HG02852 (cell line): ENCODE data around the gene CDC20B.
"Not testable (repeated sequence)": the region's sequence is repeated elsewhere in the genome, so short reads cannot be mapped to it uniquely, and the experiment has no call there.

Source experiments
- ATAC-seq: cut with Tn5 transposase; IDR thresholded peaks from one replicate; pipeline ENCODE4 v1.9.1; 2021; ENCODE audit warnings: mild to moderate bottlenecking, moderate library complexity; ENCODE audit not compliant: unreplicated experiment

Gene CDC20B

DNA sequence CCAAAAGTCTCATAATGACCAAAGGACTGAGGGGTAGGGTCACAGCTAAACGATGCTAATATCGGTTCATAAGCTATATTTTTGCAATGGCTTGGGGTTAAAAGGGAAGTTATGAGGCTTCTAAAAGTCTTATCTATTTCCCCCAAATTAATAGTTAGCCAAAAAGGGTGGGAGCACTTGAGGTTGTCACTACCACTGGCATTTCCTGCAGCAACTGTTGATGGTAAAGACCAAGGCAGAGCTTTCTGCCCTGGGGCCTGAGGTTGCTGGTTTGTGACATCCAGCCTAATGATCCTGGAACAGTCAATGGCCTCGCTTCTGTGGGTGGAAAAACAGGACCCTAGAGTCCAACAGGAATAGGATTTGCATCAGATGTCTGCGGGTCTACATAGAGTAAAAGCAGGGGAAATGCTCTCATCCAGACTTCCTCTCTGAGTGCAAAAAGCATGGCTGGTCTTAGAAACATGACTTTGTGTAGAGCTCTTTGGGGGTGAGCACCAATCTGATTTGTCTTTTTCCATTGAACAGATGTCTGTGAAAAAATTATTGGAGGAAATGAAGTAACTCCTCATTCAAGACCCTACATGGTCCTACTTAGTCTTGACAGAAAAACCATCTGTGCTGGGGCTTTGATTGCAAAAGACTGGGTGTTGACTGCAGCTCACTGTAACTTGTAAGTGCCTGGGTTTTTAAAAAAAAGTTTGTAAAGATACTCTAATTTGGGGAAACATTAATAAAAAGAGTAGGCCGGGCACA, 67.9 kb downstream of the CDC20B start:
- no peak for ATAC-seq

DNA sequence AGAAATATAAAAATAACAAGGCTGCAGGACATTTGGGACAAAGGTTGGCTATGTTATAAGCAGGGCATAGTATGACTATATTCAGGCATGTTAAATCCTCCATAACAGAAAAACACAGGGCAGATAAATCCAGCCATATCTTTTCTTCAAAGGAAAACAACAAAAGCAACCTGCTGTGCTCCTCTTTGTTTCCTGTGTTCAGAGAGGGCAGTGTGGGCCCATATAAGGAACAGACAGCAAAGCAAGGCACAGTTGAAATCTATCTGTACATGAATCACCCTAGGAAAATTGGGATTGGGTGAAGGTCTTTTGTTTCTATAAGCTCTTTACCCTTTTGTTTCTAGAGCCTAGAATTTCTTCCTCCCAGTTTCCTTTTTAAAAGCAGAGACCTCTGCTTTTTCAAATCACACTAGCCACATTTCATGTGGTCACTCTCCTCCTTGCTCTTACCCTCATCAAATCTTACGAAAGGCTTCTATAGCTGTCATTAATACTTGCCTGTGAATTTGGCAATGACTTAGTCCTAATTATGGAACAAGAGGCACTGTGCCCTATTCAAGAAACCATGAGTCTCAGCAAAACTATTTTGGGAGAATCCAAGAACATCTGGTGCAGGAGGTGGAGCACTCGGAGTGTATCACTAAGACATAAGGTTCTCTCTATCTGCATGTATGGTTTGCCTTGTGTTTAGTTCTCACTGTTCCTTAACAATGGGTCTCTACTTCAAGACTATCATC, 68.8 kb downstream of the CDC20B start:
- no peak for ATAC-seq

DNA sequence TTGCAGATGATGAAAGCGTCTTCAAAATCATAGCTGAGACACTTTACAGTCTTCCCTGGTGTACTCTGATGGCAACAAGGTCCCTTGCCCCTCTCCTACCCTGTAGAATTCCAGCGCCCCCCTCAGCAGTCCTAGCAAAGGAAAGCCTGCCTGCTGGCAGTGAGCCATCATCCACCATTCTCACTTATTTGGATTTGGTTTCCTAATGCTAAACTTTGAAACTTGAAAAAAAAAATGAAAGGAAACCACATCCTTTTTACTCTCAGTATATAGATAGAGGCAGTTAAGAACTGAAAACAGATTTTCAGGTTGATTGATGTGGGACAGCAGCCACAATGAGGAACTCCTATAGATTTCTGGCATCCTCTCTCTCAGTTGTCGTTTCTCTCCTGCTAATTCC, 70.6 kb downstream of the CDC20B start, which contains the start of gene GZMA:
Gene GZMA, plus strand, starts transcription at position 299 of the 400 bp plus-strand sequence. Its CDS starts 37 bp downstream, at position 336.
- no peak for ATAC-seq

DNA sequence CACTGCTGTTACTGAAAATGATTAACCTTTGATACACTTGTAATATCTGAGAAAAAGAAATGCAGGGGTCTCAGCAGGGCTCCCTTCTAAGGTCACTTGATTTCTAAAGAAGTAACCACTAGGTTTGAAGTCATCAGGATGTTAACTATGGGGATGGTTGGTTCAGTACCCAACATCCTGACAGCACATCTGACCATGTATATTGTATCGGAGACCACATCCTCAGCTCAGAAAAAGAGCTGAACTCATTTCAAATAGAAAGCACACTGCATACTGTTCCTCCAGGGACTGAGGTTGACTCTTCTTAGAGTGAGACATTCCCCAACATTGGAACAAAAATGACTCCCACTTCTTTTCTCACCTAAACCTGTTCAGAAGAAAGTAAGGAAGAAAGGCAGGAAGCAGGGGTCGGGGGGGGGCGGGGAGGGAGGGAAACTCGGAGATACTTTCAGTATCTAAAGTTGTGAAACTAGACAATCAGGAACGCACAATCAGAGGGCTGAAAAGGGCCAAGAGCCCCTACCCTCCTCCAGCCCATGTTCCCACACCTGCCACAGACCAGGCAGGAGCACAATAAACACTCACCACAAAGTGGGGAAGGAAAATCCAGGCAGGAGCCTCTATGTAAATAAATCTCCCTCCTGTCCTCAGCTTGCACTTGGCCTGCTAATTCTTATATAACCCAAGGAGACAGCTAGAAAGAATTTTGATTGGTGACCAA, 71.3 kb downstream of the CDC20B start:
- no peak for ATAC-seq

DNA sequence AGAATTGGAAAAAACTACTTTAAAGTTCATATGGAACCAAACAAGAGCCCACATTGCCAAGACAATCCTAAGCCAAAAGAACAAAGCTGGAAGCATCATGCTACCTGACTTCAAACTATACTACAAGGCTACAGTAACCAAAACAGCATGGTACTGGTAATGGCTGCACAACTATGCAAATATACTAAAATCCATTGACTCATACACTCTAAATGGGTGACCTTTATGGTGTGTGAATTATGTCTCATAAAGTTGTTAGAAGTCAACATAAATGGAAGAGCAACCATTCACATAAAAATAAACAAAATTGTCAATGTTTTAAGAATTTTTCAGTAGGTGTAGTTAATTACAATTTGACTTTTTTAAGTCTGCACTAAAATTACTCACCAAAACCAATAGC, 71.8 kb downstream of the CDC20B start:
- not testable (repeated sequence) for ATAC-seq

DNA sequence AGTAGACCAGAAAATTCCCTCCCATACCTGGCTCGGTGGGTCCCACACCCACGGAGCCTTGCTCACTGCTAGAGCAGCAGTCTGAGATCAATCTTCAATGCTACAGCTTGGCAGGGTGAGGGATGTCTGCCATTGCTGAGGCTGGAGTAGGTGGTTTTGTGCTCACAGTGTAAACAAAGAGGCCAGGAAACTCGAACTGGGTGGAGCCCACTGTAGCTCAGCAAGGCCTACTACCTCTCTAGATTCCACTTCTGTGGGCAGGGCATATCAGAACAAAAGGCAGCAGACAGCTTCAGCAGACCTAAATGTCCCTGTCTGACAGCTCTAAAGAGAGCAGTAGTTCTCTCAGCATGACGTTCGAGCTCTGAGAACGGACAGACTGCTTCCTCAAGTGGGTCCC, 76.1 kb downstream of the CDC20B start:
- no peak for ATAC-seq

DNA sequence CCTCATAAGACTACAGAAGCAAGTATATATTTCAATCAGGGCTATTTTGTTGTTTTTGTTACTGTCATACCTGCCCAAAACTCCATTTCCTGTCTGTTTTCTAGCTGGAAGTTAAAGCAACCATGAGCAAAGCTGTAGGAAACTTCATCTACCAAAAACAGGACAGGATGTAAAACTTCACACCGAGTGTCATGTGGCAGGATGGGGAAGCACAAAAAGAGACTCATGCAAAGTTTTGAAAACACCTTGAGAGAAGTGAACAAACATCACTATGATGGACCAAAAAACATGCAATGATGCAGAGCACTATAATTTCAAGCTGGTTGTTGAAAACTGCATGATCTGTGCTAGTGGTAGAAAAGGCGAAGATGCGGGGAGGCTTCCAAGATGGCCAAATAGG, 76.8 kb downstream of the CDC20B start:
- no peak for ATAC-seq

GRCh38 chr5:55091011-55091410, 82.0 kb downstream of the CDC20B start:
- not testable (repeated sequence) for ATAC-seq

- not testable (repeated sequence) for ATAC-seq
Observed at GRCh38 chr5:55089301-55089700, 83.7 kb downstream of the CDC20B start.

GRCh38 chr5:55081541-55081940, 91.4 kb downstream of the CDC20B start:
- ATAC-seq: no peak

DNA sequence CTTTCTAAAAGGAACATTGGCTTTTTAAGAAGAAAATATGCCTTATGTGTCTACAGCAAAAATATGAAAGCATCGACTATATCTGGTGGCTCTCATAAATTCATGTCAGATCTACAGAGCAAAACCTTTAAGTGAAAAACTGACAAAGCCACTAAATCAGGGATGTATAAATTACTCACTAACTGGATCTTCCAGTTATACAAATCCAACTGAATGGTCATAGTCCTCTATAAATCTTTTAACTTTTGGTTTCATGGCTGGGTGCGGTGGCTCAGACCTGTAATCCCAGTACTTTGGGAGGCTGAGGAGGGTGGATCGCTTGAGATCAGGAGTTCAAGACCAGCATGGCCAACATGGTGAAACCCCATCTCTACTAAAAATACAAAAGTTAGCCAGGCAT, 99.8 kb downstream of the CDC20B start:
- ATAC-seq: no peak

DNA sequence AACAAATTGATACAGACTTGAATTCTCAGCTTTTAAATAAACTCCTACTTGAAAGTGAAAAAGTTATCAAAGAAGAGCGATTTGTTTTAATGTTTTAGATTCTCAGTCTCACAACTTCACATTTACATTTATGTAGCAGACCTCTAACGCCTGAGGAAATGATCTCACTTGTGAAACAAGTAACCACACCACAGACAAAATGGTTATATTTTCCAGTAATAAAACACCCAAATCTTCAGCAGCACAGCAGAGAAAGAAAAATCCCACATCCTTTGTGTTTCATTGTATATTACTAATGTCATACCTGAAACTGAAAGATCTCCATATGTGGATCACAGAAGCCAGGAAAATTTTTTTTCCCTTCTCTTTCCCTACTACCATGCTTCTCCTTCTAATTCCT, 100.3 kb downstream of the CDC20B start:
- ATAC-seq: no peak

DNA sequence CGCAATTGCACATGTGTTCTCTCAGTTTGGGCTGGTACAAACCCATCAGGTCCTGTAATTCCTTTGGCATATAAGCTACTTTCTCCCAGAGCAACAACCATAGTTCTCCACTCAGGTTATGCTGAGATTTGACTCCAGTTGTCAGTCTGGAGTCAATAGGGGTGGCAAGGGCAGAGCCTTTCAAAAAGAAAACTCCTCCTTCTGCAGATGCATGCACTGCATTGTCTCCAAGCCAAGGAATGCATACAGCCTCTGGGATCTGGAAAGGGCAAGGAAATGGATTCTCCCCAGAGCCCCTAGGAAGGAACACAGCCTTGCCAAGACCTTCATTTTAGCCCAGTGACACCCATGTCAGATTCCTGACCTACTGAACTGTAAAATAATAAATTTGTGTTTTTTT, 101.6 kb downstream of the CDC20B start:
- ATAC-seq: no peak

DNA sequence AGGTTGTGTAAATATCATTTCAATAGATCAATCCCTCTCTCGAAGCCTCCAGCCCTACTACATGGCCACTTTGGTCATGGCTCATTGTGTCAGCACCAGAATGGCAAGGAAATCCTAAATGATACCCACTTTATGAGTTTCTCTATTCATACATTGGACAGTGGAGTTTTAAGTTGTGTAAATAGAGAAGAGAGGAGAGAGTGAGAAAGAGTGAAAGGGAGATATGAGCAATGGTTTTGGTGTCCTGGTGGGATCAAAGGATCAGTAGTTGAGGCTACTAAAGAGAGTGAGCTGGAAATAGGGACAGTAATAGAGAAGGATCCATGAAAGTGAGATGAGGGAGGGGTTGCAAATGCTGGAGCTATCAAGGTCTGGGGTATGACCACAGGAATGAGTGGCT, 102.0 kb downstream of the CDC20B start:
- ATAC-seq: no peak

DNA sequence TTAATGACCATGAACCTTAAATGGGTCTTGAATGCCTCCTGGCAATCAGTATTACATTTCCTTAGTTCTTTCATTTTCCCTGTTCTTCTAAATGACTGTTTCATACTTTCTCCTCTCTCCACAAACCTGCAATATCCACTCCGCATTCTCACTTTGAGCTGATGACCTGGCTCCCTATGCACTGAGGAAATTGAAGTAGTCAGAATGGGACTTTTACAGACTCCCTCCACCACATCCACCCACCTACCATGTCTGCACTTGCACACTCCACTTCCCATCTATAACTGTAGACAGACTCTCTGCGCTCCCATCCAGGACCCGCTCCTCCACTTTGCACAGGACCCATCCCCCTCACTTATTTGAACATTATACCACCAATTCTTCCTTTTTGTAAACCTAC, 106.7 kb downstream of the CDC20B start:
- no peak for ATAC-seq

DNA sequence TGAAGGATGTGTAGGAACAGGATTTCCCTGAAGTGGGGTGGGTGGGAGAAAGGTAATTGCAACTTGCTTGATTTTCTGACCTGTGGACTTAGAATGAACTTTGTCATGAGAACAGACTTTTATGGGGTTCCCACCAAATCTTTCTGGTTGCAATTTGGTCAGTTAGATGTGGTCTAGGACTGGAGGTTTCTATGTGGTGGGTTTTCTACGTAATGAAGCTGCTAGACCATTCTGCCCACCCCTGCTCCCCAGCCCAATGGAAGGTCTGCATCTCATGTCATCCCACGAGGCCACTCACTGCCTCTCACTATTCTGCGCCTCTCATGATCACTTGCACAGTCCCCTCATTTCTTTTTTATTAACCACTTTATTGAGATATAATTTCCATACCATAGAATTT, 108.5 kb downstream of the CDC20B start:
- ATAC-seq: no peak

- no peak for ATAC-seq
Observed at GRCh38 chr5:55063899-55064298, 109.1 kb downstream of the CDC20B start.

DNA sequence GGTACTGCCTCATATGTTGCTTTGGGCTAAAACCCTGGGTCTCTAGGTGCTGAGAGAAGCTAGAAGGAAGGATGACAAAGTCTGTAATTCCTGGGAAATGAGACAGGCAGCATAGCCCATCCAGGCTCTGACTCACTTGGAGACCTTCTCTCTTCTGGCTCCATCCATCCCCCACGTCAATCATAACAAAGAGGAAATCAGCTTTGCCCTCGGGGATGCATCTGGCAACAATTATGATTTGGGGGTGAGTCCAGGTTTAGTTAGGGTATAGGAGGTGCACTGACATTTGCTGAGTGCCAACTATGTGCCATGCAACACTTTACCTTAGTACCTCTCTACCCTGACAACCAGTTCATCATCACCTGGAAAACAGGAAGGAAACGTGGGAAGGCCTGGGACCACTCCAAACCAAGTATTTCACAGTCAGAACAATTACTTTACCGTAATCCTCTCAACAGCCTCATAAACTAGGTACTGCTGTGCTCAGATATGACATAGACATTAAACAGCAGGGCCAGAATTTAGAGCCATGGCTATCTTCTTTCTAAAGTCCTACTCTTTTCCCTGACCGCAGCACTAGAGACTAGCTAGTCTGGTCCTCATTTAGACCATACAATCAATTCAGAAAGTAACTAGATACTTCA, 109.6 kb downstream of the CDC20B start:
- no peak for ATAC-seq
